SK-N-SH treated with all-trans-retinoic acid at 6 μM for 48 hours (cell line): ENCODE results near the gene SLC7A4.
"Not testable (repeated sequence)": the region's sequence is repeated elsewhere in the genome, so short reads cannot be mapped to it uniquely, and the experiment has no call there.

ENCODE experiments used
- GLIS3 ChIP-seq: fragments of 250-450 bp; sonication (Bioruptor Pico); IDR thresholded peaks from 2 replicates; pipeline ENCODE4 v1.5.0; 2020; ENCODE audit warnings: mild to moderate bottlenecking, moderate library complexity
- PATZ1 ChIP-seq: fragments of 250-450 bp; sonication (Bioruptor Pico); IDR thresholded peaks from 2 replicates; pipeline ENCODE4 v1.8.0; 2020; ENCODE audit warnings: mild to moderate bottlenecking, moderate library complexity, borderline replicate concordance
- POU6F1 ChIP-seq: fragments of 250-450 bp; sonication (Bioruptor Pico); IDR thresholded peaks from 2 replicates; pipeline ENCODE4 v1.8.0; 2021; ENCODE audit warnings: low read depth, mild to moderate bottlenecking, moderate library complexity, borderline replicate concordance
- TSHZ2 ChIP-seq: fragments of 250-450 bp; sonication (Bioruptor Pico); IDR thresholded peaks from 2 replicates; pipeline ENCODE4 v1.5.0; 2020; ENCODE audit warnings: mild to moderate bottlenecking, moderate library complexity
- ZC3H10 ChIP-seq: fragments of 250-450 bp; sonication (Bioruptor Pico); IDR thresholded peaks from 2 replicates; pipeline ENCODE4 v1.5.1; 2021; ENCODE audit warnings: mild to moderate bottlenecking, moderate library complexity
- ZFP3 ChIP-seq: fragments of 250-450 bp; sonication (Bioruptor Pico); IDR thresholded peaks from 2 replicates; pipeline ENCODE4 v1.5.0; 2020; ENCODE audit warnings: mild to moderate bottlenecking, moderate library complexity
- ZFP30 ChIP-seq: fragments of 450-650 bp; formaldehyde crosslinking; IDR thresholded peaks from 2 replicates; pipeline ENCODE4 v1.5.0; 2022; ENCODE audit warnings: mild to moderate bottlenecking, moderate library complexity

- not testable (repeated sequence) for TF ChIP-seq GLIS3 (CRISPR knock-in tag); ZFP30; ZFP3; POU6F1; ZC3H10 (CRISPR knock-in tag); TSHZ2; PATZ1 (CRISPR knock-in tag)
These were observed 23.2 kb downstream of the SLC7A4 start for GRCh38 chr22:21009208-21009607.
